Measurements from ENCODE around the gene PLPPR1. TPM values are rescaled to one million over a fixed set of nuclear protein-coding genes. Genes with fewer than 3 reads are reported as not detected.

PLPPR1 gene
- total RNA-seq, 6 experiments from 2014 or later: 1.4 to 5.4 (median 1.8) TPM

DNA sequence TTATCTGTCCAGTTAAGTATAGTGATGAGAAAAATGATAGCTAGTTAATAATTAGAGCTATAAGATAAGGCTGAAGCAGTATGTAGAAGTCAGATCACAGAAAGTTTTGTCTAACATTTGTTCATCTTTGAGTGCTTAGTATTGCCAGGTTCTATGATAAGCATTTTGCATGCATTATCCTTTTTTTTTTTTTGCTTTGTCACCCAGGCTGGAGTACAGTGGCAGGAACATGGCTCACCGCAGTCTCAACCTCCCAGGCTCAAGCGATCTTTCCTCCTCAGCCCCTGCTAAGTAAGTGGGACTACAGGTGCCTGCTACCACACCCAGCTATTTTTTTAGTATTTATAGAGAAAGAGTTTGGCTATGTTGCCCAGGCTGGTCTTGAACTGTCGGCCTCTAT, 338.8 kb downstream of the PLPPR1 start:
- intact Hi-C loops (cut with DNase I): no loop called here
- peaks cover 0 to 98% (median 42%) of the 10 kb centered on the region in 4 donors for H3K36me3 ChIP-seq
- WGBS (ENCODE audit: insufficient coverage, low coverage, low lambda C conversion rate, missing lambda C conversion rate): 83% methylated on average over 2 of the region's 3 CpGs
- peak overlapping the region in 1 of 3 donors; percentile 4 for H3K27ac ChIP-seq
- TF ChIP-seq CTCF (IDR thresholded peaks at IDR 0.05) (no peak), POLR2A (IDR thresholded peaks at IDR 0.05) (no peak)
- no peak for DNase-seq
- H3K4me1 ChIP-seq: peaks cover 0 to 51% (median 11%) of the 10 kb centered on the region in 4 donors
- peak in 1 of 4 donors; percentile 7 for ATAC-seq
- H3K9me3 ChIP-seq: no peaks in the 10 kb centered on the region
- H3K27me3 ChIP-seq: no peaks in the 10 kb centered on the region
- no peak overlapping the region for H3K4me3 ChIP-seq

DNA sequence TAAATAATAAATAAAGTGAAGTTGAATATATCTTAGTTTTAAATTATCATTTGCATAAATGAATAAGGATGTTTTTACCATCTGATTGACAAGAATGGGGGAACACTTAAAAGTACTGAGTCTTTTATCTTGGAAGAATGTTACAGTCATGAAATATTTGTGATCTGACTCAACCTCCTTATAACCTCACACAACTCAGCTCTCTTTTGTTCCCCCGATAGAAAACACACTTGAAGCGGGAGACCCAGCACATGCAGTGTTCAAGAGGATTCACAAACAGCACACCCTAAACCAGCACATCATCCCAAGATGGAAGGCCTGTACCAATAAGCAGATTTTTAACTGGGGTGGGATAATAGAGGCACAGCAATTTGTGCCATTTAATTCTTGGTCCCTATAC, 340.8 kb downstream of the PLPPR1 start:
- H3K27ac ChIP-seq: no peak overlapping the region
- peaks cover 0 to 88% (median 38%) of the 10 kb centered on the region in 4 donors for H3K36me3 ChIP-seq
- no peaks in the 10 kb centered on the region for H3K27me3 ChIP-seq
- DNase-seq (no peak), ATAC-seq (peak in 2 of 4 donors; percentile 6 to 44)
- H3K9me3 ChIP-seq: no peaks in the 10 kb centered on the region
- TF ChIP-seq CTCF (IDR thresholded peaks at IDR 0.05) (no peak), POLR2A (IDR thresholded peaks at IDR 0.05) (no peak)
- no peak overlapping the region for H3K4me3 ChIP-seq
- peaks cover 0 to 62% (median 18%) of the 10 kb centered on the region in 4 donors for H3K4me1 ChIP-seq
- intact Hi-C loops (cut with DNase I): no loop called here
- 74% methylated on average over 2 of the region's 2 CpGs for WGBS (ENCODE audit: insufficient coverage, low coverage, low lambda C conversion rate, missing lambda C conversion rate)

DNA sequence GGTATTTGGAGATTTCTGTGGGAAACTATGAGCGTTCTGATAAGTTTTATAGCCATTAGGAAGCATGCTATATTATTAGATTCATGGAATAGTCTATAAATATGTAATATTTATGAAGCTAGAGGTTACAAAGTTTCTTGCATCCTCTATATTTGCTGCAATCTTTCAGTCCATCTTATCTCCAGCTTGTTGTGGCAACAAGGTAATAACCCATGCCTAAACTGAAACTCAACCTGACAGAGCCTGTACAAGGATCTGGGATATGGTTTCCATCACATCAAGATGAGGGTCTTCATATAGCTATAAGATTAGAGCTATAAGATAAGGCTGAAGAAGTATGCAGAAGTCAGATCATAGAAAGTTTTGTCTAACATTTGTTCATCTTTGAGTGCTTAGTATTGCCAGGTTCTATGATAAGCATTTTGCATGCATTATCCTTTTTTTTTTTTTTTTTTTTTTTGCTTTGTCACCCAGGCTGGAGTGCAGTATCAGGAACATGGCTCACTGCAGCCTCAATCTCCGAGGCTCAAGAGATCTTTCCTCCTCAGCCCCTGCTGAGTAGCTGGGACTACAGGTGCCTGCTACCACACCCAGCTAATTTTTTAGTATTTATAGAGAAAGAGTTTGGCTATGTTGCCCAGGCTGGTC, 341.5 kb downstream of the PLPPR1 start:
- no peaks in the 10 kb centered on the region for H3K9me3 ChIP-seq
- H3K27me3 ChIP-seq: no peaks in the 10 kb centered on the region
- H3K27ac ChIP-seq: no peak overlapping the region
- peak in 2 of 4 donors; percentile 7 to 41 for ATAC-seq
- 67% methylated on average over 2 of the region's 2 CpGs for WGBS (ENCODE audit: insufficient coverage, low coverage, low lambda C conversion rate, missing lambda C conversion rate)
- H3K36me3 ChIP-seq: peaks cover 0 to 81% (median 33%) of the 10 kb centered on the region in 4 donors
- intact Hi-C loops (cut with DNase I): no loop called here
- no peak overlapping the region for H3K4me3 ChIP-seq
- H3K4me1 ChIP-seq: peaks cover 0 to 68% (median 18%) of the 10 kb centered on the region in 4 donors
- TF ChIP-seq POLR2A (IDR thresholded peaks at IDR 0.05): no peak
- no peak for DNase-seq

GRCh38 chr9:101371813-101372212, 343.3 kb downstream of the PLPPR1 start:
- intact Hi-C loops (cut with DNase I): no loop called here
- Histone ChIP-seq H3K4me1 (peaks cover 0 to 80% (median 17%) of the 10 kb centered on the region in 4 donors), H3K36me3 (peaks cover 0 to 77% (median 29%) of the 10 kb centered on the region in 4 donors), H3K4me3 (no peak overlapping the region), H3K9me3 (no peaks in the 10 kb centered on the region), H3K27me3 (no peaks in the 10 kb centered on the region), H3K27ac (no peak overlapping the region)
- 75% methylated on average over 3 of the region's 3 CpGs for WGBS (ENCODE audit: insufficient coverage, low coverage, low lambda C conversion rate, missing lambda C conversion rate)
- DNase-seq (no peak), ATAC-seq (no peak)
- no peak for TF ChIP-seq POLR2A (IDR thresholded peaks at IDR 0.05)
- TF ChIP-seq CTCF (IDR thresholded peaks at IDR 0.05): no peak

GRCh38 chr9:101372327-101373118, 344.0 kb downstream of the PLPPR1 start:
- TF ChIP-seq POLR2A (IDR thresholded peaks at IDR 0.05) (no peak), CTCF (IDR thresholded peaks at IDR 0.05) (no peak)
- Histone ChIP-seq H3K36me3 (peaks cover 0 to 74% (median 25%) of the 10 kb centered on the region in 4 donors), H3K27ac (peak overlapping the region in 1 of 3 donors; percentile 19), H3K4me1 (peaks cover 0 to 80% (median 14%) of the 10 kb centered on the region in 4 donors), H3K27me3 (no peaks in the 10 kb centered on the region), H3K9me3 (no peaks in the 10 kb centered on the region), H3K4me3 (no peak overlapping the region)
- WGBS (ENCODE audit: insufficient coverage, low coverage, low lambda C conversion rate, missing lambda C conversion rate): 49% methylated on average over 2 of the region's 2 CpGs
- DNase-seq (no peak), ATAC-seq (no peak)
- intact Hi-C loops (cut with DNase I): no loop called here
